ENCODE results near the gene AMPD2.

DNA sequence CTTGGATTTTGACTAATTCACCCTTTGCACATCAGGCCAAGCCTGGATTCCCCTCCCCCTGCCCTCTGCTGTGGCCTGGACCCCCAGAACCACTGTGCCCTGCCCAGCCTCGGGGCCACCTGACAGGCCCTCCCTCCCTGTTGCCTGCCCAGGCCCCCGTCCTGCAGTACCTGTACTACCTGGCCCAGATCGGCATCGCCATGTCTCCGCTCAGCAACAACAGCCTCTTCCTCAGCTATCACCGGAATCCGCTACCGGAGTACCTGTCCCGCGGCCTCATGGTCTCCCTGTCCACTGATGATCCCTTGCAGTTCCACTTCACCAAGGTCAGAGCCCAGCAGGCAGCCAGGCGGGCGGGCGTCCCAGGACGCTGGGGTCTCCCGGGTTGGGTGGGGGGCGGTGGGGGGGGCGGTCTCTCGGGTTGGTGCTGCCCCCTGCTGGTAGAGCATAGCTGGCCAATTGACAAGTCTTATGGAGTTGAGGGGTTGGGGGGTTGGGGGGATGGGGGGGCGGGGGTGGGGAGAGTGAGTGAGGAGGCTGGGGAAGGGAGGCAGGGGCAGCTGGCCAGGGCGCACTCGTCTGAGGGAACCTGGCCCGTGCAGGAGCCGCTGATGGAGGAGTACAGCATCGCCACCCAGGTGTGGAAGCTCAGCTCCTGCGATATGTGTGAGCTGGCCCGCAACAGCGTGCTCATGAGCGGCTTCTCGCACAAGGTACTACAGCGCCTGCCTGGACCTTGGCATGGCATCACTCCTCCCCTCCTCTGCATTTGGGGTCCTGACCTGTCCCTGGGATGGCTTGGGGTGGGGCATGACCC lies 10.7 kb downstream of the AMPD2 start:
- TF ChIP-seq, protein P1, sequence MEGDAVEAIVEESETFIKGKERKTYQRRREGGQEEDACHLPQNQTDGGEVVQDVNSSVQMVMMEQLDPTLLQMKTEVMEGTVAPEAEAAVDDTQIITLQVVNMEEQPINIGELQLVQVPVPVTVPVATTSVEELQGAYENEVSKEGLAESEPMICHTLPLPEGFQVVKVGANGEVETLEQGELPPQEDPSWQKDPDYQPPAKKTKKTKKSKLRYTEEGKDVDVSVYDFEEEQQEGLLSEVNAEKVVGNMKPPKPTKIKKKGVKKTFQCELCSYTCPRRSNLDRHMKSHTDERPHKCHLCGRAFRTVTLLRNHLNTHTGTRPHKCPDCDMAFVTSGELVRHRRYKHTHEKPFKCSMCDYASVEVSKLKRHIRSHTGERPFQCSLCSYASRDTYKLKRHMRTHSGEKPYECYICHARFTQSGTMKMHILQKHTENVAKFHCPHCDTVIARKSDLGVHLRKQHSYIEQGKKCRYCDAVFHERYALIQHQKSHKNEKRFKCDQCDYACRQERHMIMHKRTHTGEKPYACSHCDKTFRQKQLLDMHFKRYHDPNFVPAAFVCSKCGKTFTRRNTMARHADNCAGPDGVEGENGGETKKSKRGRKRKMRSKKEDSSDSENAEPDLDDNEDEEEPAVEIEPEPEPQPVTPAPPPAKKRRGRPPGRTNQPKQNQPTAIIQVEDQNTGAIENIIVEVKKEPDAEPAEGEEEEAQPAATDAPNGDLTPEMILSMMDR (conservative IDR thresholded peaks at IDR 0.05) = no peak; the same call in 1 of the 2 replicates
- TF ChIP-seq ZFX (IDR thresholded peaks at IDR 0.05) = no peak
